Inferior parietal cortex (tissue), 1 donor: Measurements from ENCODE around the gene HAP1.
"Not testable (repeated sequence)": the region's sequence is repeated elsewhere in the genome, so short reads cannot be mapped to it uniquely, and the experiment has no call there.

Experiments
- DNase-seq: peaks from one replicate; pipeline ENCODE4 v3.0.0-alpha.2; 2016; ENCODE audit errors: extremely low spot score

The HAP1 gene

DNA sequence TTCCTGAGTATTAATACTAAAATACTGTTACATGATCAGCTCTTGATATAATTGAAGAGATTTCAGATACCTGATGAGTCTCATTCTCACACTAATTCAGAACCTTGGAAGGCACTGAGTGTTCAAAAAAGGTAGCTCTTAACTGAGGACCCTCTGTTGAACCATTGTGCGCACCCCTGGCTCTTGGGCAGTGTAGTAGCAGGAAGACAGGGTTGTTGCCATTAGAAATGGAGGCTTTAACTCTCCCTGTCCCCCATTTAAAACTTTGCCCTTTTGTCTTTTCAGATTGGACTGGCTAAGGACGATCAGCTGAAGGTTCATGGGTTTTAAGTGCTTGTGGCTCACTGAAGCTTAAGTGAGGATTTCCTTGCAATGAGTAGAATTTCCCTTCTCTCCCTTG is 43.9 kb downstream of the HAP1 start:
- DNase-seq, result no peak

DNA sequence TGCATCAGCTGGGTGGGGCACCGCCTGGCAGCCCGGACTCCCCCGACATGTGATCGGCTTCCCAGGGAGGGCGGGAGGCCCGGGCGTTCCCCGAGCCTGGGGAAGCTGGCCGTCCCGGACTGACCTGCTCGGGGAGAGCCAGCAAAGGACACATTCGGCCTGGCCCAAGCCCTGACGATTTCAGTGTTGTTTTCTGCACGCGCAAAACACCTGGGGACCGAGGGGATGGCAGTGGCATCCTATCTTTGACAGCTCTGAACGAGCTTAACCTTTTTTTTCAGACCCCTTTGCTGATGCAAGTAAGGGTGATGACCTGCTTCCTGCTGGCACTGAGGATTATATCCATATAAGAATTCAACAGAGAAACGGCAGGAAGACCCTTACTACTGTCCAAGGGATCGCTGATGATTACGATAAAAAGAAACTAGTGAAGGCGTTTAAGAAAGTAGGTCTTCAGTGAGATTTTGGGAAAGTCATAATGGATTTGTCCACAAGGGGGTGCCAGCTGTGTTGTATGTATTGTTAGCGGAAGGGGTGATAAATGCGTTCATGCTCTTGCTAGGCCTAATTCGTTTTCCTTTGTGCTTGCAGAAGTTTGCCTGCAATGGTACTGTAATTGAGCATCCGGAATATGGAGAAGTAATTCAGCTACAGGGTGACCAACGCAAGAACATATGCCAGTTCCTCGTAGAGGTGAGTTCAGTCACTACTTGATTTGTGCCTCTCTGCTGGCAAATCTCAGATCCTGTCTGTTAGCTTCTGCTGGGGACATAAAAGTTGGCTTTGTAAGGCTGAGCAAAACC is 44.7 kb downstream of the HAP1 start:
- peak; percentile 60 for DNase-seq

GRCh38 chr17:41688641-41689496 is 45.6 kb downstream of the HAP1 start, which contains the start of gene EIF1:
TSS of gene EIF1 (plus strand) at chr17:41688885. CDS start at chr17:41689039, 154 bp downstream.
- peak; percentile 100 for DNase-seq

DNA sequence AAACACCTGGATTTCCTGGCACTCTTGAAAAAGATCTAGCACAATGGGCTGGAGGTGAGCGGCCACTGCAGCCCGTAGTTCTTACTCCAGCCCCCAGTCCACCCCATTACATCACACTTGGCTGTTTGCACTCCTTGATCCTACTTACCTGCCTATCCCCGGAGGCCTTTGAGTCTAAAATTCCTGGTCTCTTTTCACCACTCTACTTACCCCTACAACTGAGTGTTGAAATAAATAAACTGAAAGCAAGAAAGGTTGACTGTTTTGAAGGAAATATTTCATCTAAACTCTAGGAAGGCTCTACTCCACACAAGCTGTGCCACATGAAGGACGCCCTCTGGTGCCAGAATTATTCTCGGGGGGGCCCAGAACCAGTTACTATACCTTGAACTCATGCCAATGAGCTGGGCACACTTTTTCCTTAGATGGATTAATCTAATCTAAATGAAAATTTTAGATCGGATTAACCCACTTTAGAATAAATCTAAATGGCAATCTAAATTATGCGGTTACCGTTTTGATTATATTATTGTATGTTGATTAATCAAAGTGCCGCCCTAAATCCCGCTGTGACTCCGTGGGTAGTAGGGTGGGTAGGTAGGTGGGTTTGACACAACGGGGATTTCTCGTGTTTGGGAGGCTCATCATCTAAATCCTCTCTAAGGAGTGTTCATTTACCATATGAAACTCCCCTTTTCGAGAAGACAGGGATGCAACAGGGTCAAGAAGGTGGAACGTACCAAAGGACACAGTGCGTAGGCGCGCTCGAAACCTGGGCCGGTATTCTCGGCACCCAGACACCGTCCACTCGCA is 46.4 kb downstream of the HAP1 start:
- DNase-seq, result peak; percentile 66

- DNase-seq, result no peak
Observed at GRCh38 chr17:41686281-41686680, 48.2 kb downstream of the HAP1 start.

GRCh38 chr17:41685753-41686152 is 48.7 kb downstream of the HAP1 start:
- DNase-seq, result not testable (repeated sequence)

- no peak for DNase-seq
Observed at GRCh38 chr17:41684035-41684434, 50.4 kb downstream of the HAP1 start.

- DNase-seq, result no peak
Observed at GRCh38 chr17:41683441-41684007, 50.9 kb downstream of the HAP1 start.

DNA sequence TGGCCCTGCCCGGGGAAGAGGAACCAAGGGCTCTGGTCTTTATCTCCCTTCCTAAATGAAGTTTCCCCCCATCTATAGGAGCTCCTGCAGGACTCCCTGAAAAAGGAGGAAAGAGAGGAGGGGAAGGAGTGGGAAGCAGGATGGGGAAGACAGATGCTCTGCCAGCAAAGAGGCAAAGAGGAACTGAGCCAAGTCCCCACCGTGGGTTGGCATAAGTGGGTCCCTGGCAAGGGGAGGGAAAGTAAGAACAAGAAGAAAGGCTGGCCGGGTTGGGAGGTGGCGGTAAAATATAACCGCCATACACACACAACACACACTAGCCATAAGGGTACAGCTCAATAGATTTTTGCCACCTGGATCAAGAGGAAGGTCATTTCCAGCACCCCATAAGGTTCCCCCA is 51.8 kb downstream of the HAP1 start:
- no peak for DNase-seq

DNA sequence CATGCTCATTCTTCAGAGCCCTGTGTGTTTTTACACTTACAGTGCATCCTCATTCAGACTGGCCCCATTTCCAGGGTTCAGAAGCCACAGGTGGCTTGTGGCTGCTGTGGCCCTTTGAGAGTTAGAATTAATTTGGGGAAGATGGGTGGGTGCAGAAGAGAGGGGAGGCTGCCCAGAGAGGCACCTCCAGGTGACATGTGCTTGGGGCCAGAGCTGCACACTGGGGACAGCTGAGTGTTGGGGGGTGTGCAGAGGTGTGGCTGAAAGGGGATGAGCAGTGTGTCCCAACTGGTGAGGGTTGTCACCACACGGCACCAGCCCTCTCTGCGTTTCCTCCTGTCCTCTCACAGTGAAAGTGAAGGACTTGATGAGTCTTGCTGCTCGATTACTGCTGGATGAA is 52.7 kb downstream of the HAP1 start:
- no peak for DNase-seq

DNA sequence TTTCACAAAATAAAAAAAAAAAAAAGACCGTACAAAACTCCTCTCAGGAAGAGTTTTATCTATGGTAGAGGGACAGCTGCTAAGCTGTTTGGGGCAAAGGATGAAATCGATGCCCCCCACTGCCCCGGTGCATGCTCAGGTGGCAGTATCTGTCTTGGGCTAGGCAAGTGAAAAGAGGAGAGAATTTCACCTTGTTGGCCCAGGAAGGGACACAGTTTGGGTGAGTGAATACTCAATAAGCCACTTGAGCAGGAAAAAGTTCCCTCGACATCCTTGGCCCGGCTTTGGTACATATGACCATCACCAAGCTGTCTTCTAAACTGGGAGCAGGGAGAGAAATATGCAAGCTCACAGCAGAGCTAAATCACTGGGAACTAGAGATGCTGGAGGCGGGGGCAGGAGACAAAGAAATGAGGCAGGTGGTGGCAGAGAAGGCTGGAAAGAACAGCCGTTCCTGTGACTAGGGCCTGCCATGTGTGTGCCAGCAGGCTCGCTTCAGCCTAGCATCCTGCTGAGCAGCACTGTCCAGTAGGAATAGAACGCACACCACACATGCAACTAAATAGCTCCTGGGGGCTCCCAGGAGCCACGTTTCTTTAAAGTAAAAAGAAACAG is 53.9 kb downstream of the HAP1 start:
- peak; percentile 37 for DNase-seq

GRCh38 chr17:41679740-41680425 is 54.6 kb downstream of the HAP1 start:
- DNase-seq, result no peak

GRCh38 chr17:41678907-41679739 is 55.3 kb downstream of the HAP1 start:
- peak; percentile 26 for DNase-seq

DNA sequence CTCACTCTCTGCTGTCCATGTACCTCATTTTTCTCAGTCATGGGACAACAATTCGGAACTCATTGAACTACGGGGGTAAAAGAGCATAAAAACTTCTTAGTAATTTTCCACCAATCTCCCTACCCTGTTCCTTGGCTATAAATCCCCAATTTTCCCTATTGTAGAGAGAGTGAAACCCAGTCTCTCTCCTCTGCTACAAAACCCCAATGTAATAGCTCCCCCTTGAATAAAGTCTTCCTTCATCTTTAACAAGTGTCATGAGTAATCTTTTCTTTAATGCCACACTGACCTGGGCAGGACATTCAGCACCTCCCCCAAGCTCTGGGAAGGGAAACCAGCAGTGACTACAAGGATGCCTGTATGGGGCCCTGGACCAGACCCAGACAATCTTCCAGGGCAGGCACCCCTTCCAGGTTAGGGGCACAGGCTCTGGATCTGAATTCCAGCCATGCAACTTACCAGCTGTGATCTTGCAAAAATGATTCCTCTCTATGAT is 56.0 kb downstream of the HAP1 start:
- no peak for DNase-seq

DNA sequence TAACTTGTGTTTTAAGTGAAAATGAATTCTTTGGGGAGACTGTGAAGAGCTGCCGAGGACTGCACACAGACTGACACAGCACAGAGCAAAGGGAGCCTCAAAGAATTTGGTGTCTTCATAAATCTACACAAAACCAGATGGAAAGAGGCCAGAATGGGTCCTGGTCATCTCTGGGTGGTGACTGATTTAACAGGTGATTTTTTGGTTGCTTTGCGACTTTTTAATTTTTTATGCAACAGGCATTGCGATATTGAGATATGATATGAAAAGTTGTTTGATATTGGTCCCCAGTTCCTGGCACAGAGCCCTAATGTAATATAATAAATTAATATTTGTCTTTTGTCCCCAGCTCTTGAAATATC is 58.4 kb downstream of the HAP1 start:
- no peak for DNase-seq

DNA sequence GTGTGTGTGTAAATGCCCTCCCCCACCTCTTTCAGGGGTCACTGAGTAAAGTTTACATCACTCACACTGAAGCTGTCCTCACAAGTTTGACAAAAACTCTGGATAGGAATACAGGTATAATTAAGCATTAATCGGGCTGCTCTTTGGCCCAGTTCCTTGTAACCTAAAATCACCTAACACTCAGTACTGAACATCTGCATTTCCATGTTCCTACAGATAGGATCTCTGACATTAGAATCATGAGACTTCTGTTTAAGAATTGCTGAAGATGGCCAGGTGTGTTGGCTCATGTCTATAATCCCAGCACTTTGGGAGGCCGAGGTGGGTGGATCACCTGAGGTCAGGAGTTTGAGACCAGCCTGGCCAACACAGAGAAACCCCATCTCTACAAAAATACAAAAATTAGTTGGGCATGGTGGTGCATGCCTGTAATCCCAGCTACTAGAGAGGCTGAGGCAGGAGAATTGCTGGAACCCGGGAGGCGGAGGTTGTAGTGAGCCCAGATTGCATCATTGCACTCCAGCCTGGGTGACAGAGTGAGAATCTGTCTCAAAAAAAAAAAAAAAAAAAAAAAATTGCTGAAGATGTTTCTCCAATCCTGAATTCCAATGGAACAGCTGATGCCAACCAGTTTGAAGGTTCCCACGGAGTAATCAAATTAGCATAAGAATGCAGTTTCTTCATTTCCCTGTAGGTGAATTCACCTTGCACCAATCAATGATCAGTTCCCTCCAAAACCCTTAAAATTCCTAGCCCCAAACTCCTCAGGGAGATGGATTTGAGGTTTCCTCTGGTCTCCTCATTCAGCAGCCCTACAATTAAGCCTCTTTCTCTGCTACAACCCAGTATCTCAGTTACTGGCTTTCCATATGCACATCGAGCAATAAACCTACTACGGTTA is 59.0 kb downstream of the HAP1 start:
- not testable (repeated sequence) for DNase-seq
